ENCODE measurements around the gene ERBB2.

Gene ERBB2

DNA sequence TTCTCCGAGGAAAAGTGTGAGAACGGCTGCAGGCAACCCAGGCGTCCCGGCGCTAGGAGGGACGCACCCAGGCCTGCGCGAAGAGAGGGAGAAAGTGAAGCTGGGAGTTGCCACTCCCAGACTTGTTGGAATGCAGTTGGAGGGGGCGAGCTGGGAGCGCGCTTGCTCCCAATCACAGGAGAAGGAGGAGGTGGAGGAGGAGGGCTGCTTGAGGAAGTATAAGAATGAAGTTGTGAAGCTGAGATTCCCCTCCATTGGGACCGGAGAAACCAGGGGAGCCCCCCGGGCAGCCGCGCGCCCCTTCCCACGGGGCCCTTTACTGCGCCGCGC lies at the start of gene ERBB2:
ERBB2 (plus strand) TSS at position 247 of the 330 bp plus-strand sequence. CDS start 175 bp downstream, outside the sequence.
- DNase-seq (ENCODE audit: low read depth in 3 of 3) = no peak

DNA sequence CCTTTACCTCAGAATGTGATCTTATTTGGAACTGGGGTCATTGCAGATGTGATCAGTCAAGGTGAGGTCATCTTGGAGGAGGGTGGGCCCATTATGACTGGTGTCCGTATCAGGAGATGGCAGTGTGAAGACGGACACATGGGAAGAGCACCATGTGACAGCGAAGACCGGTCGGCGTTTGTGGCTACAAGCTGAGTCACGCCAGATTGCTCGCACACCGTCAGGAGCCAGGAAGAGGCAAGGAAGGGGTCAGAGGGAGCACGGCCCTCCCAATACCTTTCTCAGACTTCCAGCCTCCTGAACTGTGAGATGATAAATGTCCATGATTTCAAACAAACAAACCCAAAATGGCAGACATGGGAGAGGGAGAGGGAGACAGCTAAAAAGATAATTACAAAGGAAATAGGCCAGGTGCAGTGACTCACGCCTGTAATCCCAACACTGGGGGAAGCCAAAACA lies 49.7 kb upstream of the ERBB2 start:
- no peak for DNase-seq (ENCODE audit: low read depth in 3 of 3)

DNA sequence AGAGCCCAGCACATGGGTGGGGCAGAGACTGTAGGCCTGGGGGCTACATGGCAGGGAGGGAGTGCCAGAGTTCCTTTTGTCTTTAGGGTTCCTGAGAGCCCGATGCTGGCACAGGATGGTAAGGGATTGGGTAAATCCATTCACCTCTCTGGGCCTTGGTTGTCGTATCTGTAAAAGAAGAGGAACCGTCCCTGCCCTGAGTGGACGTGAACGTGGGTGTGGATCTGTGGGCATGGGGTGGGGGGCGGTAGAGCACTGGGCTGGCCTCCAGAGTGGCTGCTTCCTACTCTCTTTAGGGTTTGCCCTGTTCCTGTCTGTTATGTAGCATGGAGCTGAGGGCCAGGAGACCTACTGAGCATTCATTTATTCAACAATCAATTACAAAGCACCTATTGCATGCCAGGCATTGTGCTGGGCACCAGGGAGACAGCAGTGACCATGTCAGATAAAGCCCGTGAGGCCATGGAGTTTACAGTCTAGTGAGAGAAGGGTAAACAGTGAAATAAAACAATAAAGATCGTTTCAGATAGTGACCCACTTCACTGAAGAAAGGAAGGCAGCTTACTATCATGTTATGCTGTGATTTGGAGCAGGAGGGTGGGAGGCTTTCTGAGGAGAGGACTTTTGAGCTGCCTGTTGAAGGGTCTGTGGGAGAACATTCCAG lies 47.8 kb upstream of the ERBB2 start:
- no peak for DNase-seq (ENCODE audit: low read depth in 3 of 3)

DNA sequence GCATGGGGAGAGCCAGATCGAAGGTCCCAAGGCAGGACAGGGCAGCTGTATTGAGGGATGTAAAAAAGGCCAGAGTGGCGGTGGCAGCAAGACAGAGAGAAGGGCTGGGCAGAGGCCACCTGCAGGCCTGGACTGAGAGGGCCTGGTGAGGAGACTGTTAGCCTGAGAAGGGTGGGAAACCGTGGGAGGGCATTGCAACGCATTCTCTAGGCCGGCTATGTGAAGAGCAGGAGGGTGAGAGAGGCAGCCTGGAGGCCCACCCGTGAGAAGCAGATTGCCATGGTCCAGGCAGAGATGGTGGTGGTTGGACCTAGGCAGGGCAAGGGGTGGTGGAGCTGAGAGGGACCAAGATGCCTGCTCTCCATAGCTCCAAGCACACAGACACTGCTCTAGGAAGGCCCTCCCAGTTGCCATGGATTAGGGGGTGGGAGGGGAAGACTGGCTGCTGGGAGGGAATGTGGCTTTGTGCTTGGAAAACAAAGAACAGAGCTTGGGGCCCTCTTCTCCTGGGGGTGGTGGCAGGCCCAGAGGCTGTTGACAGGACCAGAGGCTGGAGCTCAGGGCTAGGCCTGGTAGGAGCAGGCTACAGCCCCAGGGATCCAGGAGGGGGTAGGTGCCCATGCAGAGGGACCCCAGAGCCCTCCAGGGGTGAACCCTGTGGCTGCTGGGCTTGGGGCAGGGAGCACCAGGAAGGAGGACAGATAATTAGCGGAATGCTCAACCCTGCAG lies 47.1 kb upstream of the ERBB2 start:
- no peak for DNase-seq (ENCODE audit: low read depth in 3 of 3)

DNA sequence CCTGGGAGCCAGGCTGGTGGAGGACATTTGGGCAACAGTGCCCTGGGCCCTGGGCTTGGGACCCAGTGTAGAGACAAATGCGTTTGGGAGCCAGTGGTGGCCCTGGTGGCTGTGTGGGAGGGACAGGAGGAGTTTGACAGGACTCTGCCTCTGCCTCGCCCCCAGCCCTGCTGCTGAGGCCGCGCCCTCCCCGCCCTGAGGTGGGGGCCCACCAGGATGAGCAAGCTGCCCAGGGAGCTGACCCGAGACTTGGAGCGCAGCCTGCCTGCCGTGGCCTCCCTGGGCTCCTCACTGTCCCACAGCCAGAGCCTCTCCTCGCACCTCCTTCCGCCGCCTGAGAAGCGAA lies 46.6 kb upstream of the ERBB2 start:
- no peak for DNase-seq (ENCODE audit: low read depth in 3 of 3)

DNA sequence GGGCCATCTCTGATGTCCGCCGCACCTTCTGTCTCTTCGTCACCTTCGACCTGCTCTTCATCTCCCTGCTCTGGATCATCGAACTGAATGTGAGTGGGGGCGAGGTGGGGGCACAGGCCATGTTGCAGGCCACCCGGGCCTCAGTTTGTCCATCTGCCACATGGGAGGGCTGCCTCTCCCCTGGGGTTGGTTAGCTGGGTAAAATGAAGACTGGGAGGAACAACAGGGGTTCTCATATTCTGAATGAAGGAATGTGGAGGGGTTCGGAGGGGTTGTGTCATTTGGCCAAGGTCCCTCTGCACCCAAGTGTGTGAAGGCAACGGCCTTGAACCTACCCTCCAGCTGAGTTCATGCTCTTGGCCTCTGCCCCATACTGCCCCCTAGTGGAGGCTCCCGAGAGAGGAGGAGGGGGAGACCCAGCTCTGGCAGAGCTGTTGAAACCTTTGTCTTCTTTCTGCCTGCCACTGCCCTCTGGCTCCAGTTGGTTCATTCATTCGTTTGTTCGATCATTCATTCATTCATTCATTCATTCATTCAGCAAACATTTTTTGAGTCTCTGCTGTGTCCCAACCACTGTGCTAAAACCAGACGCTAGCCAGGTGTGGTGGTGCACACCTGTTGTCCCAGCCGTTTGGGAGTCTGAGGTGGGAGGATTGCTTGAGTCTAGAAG lies 46.1 kb upstream of the ERBB2 start:
- DNase-seq (ENCODE audit: low read depth in 3 of 3) = peak; percentile 64 to 79 (median 70)

DNA sequence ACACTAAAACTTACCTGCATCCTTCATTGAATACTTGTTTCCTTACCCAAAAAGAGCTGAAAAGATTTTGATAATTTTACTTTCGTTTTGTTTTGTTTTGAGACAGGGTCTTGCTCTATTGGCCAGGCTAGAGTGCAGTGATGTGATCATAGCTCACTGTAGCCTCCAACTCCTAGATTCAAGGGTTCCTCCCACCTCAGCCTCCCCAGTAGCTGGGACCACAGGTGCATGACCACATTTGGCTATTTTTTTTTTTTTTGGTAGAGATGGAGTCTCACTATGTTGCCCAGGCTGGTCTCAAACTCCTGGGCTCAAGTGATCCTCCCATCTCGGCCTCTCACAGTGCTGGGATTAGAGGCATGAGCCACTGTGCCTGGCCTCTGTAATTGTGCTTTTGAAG lies 44.8 kb upstream of the ERBB2 start:
- no peak for DNase-seq (ENCODE audit: low read depth in 3 of 3)

DNA sequence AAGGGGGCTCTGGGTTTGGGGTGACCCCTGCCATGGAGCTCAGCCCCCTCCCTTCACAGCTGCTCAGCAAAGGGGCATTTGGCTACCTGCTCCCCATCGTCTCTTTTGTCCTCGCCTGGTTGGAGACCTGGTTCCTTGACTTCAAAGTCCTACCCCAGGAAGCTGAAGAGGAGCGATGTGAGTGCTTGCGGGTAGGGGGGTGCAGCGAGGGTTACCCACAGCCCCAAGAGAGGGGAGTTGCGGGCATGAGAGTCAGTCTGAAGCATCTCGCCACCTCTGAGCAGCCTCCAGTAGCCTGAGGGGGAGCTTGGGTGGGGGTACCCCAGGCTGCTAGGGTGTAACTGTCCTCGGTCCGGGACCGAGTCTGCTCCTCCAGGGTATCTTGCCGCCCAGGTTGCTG lies 41.5 kb upstream of the ERBB2 start:
- DNase-seq (ENCODE audit: low read depth in 3 of 3) = no peak

DNA sequence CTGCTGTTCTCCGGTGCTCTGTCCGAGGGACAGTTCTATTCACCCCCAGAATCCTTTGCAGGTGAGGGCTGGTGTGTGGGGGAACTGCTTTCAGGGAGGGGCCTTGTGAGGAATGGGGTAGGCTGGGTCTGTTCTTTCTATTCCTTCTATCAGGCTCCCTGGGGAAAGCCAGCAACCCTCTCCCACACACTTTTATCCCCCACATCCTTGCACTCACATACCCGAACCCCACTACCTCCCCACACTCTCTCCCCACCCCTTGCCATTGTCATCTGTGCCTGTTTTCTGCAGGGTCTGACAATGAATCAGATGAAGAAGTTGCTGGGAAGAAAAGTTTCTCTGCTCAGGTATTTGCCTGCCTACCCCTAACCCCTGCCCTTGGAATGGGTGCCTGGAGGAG lies 41.1 kb upstream of the ERBB2 start:
- DNase-seq (ENCODE audit: low read depth in 3 of 3) = no peak

DNA sequence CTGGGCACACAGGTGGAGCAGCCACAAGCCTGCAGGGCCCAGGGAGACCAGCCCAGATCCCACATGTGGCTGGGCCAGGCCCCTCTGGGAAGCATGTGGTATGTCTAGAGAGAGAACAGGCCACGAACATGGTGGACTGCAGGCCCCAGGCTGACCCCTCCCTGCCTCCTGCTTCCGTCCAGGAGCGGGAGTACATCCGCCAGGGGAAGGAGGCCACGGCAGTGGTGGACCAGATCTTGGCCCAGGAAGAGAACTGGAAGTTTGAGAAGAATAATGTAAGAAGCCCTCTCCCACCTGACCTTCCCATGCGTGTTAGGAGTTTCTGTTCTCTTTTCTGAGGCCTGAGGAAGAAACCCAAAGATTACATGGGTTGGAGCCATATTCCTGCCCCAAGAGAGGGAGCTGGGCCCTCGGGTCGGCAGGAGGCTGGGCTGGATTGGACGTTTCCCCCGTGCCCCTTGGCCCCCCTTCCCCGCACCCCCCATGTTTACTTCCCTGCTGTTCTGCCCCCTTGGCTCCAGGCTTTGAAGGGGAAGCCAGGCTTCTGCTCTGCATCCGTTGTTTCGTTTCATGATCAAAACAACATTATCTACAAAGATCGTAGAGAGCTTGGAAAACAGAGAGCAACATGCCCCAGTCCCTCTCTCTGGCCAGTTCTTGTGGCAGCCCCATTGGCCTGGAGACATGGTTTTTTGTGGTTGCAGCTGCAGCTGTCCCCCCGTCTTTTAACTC lies 40.4 kb upstream of the ERBB2 start:
- DNase-seq (ENCODE audit: low read depth in 3 of 3) = no peak

DNA sequence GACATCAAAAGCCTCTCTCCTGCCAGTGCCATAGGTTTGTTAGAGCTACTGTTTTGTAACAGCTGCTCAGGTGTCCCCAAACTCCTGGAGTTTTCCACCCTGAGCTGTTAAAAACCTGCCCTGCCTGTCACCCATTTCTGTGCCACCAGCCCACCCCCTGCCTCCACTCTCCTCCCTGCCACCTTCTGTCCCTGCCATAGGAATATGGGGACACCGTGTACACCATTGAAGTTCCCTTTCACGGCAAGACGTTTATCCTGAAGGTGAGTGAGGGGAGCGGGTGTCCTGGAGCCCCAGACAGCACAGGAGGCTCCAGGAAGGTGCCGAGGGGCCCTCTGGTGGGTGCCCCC lies 39.9 kb upstream of the ERBB2 start:
- no peak for DNase-seq (ENCODE audit: low read depth in 3 of 3)

DNA sequence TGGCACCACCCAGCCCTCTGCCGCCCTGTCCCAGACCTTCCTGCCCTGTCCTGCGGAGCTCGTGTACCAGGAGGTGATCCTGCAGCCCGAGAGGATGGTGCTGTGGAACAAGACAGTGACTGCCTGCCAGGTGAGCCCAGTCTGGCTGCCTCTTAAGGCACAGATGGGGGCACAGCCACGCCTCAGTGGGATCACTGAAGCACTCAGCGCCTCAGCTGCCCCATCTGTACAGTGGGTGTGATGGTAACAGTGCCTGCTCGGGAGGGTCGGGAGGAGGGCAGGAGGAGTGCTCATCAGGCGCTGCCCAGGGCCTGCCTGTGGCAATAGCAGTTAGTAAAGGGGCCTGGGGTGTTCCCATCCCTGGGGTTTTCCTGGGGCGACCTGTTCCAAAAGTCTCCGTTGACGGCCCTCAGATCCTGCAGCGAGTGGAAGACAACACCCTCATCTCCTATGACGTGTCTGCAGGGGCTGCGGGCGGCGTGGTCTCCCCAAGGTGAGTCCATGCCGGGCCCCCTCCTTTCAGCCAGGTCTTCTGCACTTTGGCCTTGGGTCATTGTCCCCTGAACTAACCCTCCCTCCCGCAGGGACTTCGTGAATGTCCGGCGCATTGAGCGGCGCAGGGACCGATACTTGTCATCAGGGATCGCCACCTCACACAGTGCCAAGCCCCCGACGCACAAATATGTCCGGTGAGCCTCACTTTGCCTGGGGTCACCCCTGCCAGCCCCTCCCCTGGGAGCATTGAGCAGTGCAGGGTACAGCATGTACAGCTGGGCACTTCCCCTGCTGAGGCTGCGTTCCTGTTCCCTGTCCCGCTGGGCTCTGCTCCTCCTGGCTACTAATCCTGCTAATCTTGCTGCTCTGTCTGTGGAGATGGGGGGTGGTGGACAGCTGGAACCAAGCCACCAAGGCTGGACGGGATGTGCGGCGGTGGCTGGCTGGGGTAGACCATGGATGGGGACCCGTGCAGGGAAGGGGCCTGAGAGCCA lies 39.2 kb upstream of the ERBB2 start:
- no peak for DNase-seq (ENCODE audit: low read depth in 3 of 3)

DNA sequence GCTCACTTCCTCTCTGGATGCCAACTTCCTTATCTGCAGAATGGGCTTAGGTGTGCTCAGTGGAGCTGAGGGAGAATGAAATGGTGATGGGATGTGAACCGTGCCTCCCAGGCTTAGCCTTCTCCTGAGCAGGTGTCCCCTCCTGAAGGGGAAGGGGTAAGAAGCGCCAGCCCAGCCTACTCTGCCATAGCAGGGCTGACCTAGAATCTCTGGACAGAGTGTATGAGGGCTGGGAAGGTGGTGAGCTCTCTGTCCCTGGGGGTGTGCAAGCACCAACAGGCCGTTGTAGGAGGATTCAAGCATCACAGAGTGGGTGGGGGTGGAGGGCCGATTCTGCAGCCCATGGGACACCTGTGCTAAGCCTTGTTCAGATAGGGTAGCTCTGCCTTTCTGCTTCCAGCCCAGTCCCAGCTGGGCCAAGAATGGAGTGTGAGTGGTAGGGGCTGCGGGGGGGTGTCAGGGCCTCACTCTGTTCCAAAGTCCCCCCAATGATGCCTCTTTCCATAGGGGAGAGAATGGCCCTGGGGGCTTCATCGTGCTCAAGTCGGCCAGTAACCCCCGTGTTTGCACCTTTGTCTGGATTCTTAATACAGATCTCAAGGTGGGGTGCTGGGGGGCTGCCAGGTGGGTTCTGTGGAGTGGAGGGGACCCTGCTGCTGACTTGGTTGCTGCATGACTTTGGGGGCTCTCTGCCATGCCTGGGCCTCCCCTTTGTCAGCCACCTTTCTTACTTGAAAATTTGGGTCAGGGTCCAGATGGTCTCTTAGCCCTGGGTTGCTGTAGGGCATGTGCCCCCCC lies 37.9 kb upstream of the ERBB2 start:
- no peak for DNase-seq (ENCODE audit: low read depth in 3 of 3)

DNA sequence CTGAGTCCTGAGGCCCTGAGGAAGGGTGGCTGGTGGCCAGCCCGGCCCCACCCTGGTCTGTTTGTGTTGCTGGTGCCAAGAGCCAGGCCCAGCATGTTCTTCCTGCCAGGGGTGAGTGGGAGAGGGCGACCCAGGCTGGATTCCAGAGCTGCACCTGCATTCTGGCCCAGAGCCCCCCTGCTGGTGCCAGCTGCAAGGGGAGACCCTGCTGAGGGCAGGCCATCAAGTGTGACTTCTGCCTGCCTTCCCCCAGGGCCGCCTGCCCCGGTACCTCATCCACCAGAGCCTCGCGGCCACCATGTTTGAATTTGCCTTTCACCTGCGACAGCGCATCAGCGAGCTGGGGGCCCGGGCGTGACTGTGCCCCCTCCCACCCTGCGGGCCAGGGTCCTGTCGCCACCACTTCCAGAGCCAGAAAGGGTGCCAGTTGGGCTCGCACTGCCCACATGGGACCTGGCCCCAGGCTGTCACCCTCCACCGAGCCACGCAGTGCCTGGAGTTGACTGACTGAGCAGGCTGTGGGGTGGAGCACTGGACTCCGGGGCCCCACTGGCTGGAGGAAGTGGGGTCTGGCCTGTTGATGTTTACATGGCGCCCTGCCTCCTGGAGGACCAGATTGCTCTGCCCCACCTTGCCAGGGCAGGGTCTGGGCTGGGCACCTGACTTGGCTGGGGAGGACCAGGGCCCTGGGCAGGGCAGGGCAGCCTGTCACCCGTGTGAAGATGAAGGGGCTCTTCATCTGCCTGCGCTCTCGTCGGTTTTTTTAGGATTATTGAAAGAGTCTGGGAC lies 37.1 kb upstream of the ERBB2 start:
- no peak for DNase-seq (ENCODE audit: low read depth in 3 of 3)

DNA sequence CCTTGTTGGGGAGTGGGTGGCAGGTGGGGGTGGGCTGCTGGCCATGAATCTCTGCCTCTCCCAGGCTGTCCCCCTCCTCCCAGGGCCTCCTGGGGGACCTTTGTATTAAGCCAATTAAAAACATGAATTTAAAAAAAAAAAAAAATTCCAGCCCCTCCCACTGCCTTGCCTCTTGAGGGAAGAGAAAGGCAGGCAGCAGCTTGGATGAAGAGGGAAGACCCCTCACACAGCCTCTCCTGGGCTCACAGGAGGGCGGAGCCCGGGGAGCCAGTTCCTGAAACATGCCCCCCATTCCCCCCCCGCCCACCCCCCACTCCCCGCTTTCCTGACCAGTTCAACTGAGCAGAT lies 36.5 kb upstream of the ERBB2 start:
- DNase-seq (ENCODE audit: low read depth in 3 of 3) = no peak

DNA sequence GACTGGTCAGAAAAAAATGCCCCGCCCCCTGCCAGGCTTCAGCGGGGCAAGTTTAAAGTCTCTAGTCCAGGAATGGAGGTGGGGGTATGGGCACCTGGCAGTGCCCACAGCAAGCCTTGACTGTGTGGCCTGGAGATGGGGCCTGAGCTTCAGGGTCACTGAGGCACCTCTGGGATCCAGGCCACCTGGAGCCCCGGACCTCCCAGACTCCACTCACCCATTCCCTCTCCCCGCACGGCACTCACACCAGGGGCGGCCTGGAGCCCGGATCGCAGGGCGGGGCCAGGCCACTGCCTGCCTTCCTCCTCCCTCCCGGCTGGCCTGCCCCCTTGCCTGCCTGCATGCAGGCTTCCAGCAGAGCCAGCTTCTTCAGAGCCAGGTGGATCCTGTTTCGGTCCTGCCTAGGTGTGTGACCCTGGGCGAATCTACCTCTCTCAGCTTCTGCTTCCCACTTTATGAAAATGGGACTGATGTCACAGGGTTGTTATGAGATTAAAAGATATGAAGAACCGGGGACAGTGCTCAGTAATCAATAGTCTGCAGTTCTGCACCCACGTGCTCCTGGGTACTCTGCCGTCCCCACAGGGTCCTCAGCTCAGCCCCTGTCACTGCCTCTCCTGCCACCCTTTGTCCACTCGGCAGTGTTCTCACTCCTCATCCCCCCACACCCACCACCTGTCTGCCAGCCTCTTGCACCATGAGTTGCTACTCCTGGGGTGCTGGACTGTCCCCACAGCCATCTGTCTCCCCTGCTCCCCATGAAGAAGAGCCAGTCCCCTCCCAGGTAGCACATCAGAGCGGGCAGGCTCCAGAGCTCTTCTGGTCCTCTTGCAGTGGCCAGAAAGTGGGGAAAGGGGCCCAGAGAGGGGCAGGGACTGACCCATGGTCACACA lies 35.9 kb upstream of the ERBB2 start:
- DNase-seq (ENCODE audit: low read depth in 3 of 3) = no peak

DNA sequence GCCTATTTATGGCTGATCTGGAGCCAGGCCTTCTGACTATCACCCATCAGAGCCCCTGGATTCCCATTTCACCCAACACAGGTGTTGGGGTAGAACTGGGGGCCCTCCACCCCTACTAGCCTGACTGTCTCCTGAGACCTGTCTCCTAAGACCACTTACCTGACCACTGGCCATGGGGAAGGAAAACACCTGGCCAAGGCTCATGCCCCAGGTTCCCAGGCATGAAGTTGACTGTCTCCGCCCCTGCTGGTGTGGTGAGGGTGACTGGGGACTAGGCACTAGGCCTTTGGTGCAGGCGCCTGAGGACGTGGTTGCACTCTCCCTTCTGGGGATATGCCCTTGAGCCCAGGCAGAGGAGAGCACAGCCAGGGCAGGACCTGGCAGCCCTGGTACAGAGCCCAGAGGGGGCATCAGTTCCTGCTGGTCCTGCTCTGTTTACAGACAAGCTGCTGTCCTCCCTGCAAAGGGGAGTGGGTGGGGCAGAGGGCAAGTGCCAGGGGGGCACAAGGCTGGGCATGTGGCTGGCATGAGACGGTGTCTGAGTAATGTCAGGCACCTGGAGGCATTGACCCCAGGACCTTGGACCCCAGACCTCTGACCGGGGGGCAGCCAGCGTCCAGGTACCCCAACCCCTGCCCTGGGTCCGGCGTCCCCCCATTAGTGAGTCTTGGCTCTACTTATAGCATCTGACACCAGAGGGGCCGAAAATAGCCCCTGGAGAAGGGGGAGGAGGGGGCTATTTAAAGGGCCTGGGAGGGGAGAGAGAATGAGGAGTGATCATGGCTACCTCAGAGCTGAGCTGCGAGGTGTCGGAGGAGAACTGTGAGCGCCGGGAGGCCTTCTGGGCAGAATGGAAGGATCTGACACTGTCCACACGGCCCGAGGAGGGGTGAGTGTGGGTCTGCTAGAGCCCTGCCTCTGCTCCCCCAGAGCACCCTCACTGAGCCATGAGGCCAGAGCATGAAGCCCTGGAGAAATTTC lies 35.0 kb upstream of the ERBB2 start, which contains the start of gene TCAP:
TCAP (plus strand) TSS at position 769 of the 981 bp plus-strand sequence; CDS start at position 780, 11 bp downstream.
- DNase-seq (ENCODE audit: low read depth in 3 of 3) = no peak
